ENCODE results near the gene CPN2. TPM values are rescaled to one million over a fixed set of nuclear protein-coding genes. Genes with fewer than 3 reads are reported as not detected.

Gene CPN2
- total and polyA plus RNA-seq, 11 donors: 0.14 to 6.0 (median 0.72) TPM

DNA sequence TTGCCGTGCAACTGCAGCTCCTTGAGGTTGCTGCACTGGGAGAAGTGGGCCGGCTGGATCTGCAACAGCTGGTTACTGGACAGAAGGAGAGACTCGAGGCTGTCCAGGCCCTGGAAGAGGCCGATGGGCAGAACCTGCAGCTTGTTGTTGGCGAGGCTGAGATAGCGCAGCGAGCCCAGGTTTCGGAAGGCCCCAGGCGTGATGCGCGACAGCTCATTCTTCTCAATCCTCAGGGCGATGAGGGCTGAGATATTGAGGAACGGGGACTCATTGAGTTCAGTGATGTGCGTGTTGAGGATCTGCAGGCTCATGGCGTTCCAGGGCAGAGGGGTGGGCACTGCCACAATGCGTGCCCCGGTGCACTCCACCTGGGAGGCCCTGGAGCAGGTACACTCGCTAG is 9.4 kb upstream of the CPN2 start:
- H3K36me3 ChIP-seq: no peaks in the 10 kb centered on the region
- no peaks in the 10 kb centered on the region for H3K9me3 ChIP-seq
- ATAC-seq (no peak), DNase-seq (no peak)
- H3K4me1 ChIP-seq: peaks cover 0 to 16% (median 9%) of the 10 kb centered on the region in 12 donors
- no peak overlapping the region for H3K27ac ChIP-seq
- intact Hi-C loops (cut with DNase I): no loop called here
- no peak for TF ChIP-seq POLR2A (IDR thresholded peaks at IDR 0.05)
- TF ChIP-seq, protein P1, sequence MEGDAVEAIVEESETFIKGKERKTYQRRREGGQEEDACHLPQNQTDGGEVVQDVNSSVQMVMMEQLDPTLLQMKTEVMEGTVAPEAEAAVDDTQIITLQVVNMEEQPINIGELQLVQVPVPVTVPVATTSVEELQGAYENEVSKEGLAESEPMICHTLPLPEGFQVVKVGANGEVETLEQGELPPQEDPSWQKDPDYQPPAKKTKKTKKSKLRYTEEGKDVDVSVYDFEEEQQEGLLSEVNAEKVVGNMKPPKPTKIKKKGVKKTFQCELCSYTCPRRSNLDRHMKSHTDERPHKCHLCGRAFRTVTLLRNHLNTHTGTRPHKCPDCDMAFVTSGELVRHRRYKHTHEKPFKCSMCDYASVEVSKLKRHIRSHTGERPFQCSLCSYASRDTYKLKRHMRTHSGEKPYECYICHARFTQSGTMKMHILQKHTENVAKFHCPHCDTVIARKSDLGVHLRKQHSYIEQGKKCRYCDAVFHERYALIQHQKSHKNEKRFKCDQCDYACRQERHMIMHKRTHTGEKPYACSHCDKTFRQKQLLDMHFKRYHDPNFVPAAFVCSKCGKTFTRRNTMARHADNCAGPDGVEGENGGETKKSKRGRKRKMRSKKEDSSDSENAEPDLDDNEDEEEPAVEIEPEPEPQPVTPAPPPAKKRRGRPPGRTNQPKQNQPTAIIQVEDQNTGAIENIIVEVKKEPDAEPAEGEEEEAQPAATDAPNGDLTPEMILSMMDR (IDR thresholded peaks at IDR 0.05): no peak
- H3K4me3 ChIP-seq: no peak overlapping the region
- WGBS, 4 donors: 89 to 94% (median 92%) methylated on average over 16 to 18 of the region's 18 CpGs
- H3K27me3 ChIP-seq: peaks cover 0 to 11% (median 0%) of the 10 kb centered on the region in 9 donors

DNA sequence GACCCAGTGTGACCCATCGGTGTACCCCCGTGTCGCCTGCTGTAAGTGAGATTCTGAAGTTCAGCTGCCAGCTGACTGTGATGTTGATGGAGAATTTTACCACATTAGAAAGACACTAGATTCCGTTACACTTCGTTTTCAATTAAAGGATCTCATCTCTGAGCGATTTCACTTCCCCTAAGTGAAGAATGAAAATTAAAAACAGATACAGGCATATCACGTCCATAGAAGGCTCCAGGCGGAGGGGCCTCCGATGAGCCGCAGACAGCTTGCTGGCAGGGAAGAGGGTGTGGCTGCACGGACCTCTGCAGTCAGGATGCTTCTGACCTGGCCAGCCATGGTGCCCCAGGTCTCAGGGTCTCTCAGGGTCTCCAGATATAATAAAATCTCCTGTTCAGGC is 6.6 kb upstream of the CPN2 start:
- DNase-seq: no peak
- Histone ChIP-seq H3K4me3 (no peak overlapping the region), H3K36me3 (no peaks in the 10 kb centered on the region), H3K27me3 (peaks cover 0 to 11% (median 0%) of the 10 kb centered on the region in 9 donors), H3K27ac (no peak overlapping the region), H3K4me1 (no peaks in the 10 kb centered on the region), H3K9me3 (no peaks in the 10 kb centered on the region)
- no peak for ATAC-seq
- intact Hi-C loops (cut with DNase I): no loop called here
- 86 to 93% (median 92%) methylated on average over 11 of the region's 11 CpGs for WGBS, 4 donors
- no peak for TF ChIP-seq POLR2A (IDR thresholded peaks at IDR 0.05)
- TF ChIP-seq, protein P1 (IDR thresholded peaks at IDR 0.05): no peak

DNA sequence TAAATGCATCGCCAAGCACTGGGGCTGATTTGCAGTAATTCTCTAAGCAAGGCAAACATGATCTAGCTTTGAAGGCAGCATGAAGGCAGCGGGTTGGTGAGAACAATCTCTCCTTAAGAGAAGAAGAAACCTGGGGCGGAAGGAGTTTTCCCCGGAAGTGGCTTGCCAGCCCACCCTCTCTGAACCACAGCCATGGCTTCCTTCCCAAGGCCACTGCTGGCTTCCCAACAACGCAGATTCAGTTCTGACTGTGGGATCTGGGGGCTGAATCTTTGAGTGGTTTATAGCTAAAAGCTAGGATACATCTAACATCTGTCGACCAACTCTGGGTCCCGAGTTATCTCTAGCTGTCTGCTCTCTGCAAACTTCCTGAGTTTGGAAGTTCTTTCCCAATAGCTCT is 4.3 kb upstream of the CPN2 start:
- Histone ChIP-seq H3K27me3 (peaks cover 0 to 11% (median 0%) of the 10 kb centered on the region in 9 donors), H3K4me1 (no peaks in the 10 kb centered on the region), H3K36me3 (no peaks in the 10 kb centered on the region), H3K4me3 (no peak overlapping the region), H3K27ac (no peak overlapping the region), H3K9me3 (no peaks in the 10 kb centered on the region)
- TF ChIP-seq POLR2A (IDR thresholded peaks at IDR 0.05): no peak
- TF ChIP-seq, protein P1 (IDR thresholded peaks at IDR 0.05): no peak
- WGBS, 4 donors: 70 to 74% (median 71%) methylated on average over 7 of the region's 7 CpGs
- intact Hi-C loops (cut with DNase I): no loop called here
- no peak for DNase-seq
- ATAC-seq: no peak

DNA sequence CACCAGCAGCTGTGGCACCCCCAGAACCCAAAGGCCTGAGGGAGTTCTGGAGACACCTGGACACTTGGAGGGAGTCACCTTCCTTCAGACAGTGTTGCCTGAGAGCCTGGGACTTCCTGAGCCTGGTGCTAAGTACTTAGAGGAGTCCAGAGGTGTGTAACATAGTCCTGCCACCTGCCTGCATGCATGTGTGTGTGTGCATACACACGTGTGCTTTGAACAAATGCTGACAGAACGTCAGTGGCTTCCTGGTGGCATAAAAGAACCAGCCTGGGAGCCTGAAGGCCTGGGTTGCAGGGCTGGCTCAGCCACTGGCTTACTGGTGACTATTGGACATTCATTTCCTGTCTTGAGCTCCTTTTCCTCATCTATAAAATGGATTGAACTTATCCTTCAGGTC is 3.2 kb upstream of the CPN2 start:
- no peaks in the 10 kb centered on the region for H3K4me1 ChIP-seq
- H3K27me3 ChIP-seq: peaks cover 0 to 7% (median 0%) of the 10 kb centered on the region in 9 donors
- 78 to 84% (median 82%) methylated on average over 2 of the region's 2 CpGs for WGBS, 4 donors
- no peak for TF ChIP-seq POLR2A (IDR thresholded peaks at IDR 0.05)
- TF ChIP-seq, protein P1 (IDR thresholded peaks at IDR 0.05): no peak
- H3K4me3 ChIP-seq: no peak overlapping the region
- DNase-seq (no peak), ATAC-seq (no peak)
- intact Hi-C loops (cut with DNase I): no loop called here
- H3K9me3 ChIP-seq: no peaks in the 10 kb centered on the region
- no peaks in the 10 kb centered on the region for H3K36me3 ChIP-seq
- H3K27ac ChIP-seq: no peak overlapping the region

Data from heart left ventricle (tissue), 16 donors.